HG03025 (cell line): Measurements from ENCODE around the gene TAGLN.

Source experiments
- ATAC-seq: cut with Tn5 transposase; IDR thresholded peaks from one replicate; pipeline ENCODE4 v1.9.1; 2021; ENCODE audit warnings: mild to moderate bottlenecking, moderate library complexity; ENCODE audit not compliant: unreplicated experiment, low FRiP score

The TAGLN gene

DNA sequence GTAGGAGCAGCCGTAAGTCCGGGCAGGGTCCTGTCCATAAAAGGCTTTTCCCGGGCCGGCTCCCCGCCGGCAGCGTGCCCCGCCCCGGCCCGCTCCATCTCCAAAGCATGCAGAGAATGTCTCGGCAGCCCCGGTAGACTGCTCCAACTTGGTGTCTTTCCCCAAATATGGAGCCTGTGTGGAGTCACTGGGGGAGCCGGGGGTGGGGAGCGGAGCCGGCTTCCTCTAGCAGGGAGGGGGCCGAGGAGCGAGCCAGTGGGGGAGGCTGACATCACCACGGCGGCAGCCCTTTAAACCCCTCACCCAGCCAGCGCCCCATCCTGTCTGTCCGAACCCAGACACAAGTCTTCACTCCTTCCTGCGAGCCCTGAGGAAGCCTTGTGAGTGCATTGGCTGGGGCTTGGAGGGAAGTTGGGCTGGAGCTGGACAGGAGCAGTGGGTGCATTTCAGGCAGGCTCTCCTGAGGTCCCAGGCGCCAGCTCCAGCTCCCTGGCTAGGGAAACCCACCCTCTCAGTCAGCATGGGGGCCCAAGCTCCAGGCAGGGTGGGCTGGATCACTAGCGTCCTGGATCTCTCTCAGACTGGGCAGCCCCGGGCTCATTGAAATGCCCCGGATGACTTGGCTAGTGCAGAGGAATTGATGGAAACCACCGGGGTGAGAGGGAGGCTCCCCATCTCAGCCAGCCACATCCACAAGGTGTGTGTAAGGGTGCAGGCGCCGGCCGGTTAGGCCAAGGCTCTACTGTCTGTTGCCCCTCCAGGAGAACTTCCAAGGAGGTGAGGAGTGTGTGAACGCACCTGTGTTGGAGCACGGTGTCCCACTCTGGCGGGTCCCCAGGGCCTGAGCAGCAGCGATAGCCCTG lies at the start of gene TAGLN:
TAGLN (plus strand) TSS at position 318 of the 863 bp plus-strand sequence. CDS start 3,644 bp downstream, outside the sequence.
- no peak for ATAC-seq

DNA sequence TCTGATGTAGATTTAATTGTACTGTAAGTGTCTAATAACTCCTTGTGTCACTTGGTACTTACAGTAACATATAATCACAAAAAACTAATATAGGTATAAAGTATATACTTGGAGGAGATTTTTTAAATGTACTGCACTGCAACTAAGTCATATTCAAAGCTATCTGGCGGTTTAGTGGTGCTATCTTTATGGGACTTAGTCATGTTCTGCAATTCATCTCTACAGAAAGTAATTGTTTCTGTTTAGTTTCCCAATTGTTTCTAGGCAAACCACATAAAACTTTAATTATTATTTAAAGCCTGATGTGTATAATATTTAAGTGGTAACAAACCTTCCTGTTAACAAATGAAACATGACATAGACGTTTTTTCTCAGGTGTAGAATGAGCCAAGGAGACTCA lies 47.1 kb upstream of the TAGLN start:
- no peak for ATAC-seq

DNA sequence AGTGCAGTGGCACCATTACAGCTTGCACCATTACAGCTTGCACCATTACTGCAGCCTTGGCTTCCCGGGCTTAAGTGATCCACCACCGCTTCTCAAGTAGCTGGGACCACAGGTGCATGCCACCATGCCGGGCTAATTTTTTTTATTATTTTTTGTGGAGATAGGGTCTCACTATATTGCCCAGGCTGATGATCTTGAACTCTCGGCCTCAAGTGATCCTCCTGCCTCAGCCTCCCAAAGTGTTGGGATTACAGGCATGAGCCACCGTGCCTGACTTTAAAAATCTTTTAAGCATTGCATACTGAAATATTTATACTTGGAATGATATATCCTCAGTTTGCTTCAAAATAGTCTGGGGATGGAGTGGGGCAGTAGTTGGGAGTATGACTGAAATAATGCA lies 44.7 kb upstream of the TAGLN start:
- no peak for ATAC-seq

DNA sequence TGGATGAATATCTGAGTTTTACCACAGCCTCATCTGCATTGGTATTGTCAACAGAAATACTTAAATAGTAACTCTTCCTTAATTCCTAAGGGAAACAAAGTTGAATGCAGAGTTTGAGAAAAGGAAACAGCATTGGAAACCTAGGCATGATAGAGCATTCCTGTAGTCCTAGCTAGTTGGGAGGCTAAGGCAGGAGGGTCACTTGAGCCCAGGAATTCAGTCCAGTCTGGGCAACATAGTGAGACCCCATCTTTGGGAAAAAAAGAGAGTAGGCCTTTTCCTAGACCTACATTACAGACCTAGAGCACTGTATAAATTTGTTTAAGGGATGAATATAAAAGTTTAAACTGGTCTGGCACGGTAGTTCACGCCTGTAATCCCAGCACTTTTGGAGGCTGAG lies 41.7 kb upstream of the TAGLN start:
- ATAC-seq, result no peak

DNA sequence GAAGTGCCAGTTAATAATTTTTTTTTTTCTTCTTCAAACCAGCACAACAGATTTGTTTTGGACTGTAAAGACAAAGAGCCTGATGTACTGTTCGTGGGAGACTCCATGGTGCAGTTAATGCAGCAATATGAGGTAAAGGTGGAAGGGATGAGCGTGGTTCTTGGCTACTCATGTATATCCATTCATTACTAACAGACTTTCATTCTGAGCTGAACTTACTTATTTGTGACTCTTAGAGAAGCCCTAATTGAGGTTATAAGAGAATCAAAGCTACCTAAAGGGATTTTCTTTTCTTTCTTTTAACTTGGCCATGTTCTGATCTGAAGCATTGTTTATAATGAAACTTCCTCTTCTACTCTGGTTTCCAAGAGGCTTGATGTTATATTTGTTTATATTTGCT lies 39.3 kb upstream of the TAGLN start:
- ATAC-seq, result no peak

DNA sequence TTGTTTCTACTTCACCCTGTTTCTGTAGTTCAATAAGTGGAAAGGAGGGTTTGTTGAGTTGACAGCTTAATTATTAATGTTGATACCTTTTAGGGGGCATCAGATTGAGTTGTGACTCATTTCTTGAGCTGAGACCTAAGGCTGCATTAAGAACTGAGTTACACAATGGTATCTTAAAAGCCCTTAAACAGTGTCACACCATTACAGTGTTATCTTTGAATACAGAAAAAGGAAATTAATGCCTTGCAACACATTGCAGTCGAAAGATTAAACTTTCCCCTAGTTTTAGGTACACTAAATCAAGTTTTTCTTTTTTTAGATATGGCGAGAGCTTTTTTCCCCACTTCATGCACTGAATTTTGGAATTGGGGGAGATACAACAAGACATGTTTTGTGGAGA lies 38.3 kb upstream of the TAGLN start:
- ATAC-seq, result no peak

DNA sequence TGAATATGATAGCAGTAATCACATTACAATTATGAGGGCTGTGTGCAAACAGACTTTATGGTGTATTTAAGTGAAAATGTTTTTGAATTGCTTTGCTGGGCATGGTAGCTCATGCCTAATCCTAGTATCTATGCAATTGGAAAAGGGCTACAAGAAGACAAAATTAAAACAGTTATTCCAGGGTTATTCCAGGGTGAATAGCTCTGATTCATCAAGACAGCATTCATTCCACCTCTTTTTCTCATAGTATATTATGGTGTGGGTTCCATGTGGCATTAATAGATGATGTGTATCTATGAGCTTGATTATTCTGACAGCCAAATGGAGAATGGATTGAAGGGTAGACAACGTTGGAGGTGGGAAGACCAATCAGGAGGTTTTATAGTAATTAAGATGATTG lies 32.7 kb upstream of the TAGLN start:
- ATAC-seq, result no peak

DNA sequence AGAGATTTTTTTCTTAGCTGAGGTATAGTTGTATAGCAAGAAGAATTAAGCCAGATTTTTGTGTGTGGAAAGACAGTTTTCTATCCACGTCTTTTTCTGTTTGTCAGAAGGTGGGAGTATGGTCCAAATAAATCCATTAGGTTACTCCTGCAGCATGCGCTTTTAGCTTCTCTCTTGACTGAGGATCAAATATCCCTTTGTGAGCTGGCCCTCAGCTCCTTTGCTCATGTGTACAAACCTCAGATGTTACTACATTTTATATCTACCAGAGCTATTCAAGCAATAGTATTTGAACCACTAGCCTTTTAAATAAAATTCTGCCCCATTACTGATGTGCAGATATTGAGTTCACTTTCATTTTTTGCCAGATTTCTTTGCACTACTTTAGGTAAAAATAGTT lies 29.4 kb upstream of the TAGLN start:
- ATAC-seq, result no peak

DNA sequence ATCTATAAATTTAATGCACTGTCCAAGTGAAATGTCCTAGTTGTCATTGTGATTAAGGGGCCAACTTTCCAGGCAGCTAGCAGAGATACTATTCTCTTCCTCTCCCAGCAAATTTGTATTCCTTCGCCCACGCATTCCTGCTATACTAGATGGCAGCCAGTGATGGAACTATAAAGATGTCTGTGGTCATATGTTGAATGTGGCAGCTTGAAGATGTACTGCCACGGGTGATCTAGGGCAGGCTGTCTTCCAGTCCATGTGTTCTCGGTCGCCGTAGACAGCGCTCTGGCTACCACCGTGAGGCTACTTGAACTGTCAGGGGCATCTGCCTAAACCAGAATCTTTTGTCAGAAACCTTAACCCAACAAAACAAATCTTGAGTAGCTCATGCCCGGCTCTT lies 29.0 kb upstream of the TAGLN start:
- ATAC-seq, result no peak

DNA sequence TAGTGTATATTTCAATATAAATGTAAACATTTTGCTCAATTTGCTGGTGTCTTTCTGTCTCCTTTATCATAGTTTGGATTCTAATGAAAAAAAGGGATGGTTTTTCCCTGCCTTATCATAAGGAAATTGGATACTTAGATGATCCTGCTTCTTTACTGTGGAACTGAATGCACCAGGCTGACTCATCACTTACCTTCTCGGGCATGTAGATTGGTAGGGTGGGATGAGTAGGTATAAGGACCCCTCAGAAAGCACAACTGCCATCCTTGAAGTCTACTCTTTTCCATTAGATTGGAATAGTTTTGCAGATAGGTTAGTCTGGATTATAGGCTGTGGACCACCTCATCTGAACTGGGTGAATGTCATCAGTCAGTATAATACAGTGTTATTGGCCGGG lies 28.2 kb upstream of the TAGLN start:
- ATAC-seq, result no peak

DNA sequence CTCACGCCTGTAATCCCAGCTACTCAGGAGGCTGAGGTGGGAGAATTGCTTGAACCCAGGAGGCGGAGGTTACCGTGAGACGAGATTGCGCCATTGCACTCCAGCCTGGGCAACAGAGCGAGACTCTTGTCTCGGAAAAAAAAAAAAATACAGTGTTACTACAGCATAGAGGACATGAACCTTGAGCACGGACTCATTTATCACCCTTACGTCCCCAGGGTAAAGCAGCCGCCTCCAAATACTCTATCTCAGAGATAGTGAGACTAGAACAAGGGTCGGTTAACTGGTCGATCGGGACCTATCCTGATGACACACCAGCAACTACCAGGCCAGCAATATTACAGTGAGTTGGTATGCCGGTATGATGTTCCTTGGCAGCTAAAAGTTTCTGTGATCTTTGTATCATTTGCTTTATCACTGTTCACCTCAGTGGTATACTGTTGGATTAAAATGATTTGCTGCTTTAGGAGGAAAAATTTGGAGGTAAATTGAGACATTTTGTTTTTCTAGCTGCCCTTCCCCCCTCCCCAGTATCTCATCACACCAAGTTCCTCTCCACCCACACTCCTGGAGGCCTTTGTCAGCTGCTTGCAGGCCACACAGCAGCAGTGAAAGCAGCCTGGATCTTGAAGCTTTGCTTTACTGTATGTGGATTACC lies 27.6 kb upstream of the TAGLN start:
- no peak for ATAC-seq

DNA sequence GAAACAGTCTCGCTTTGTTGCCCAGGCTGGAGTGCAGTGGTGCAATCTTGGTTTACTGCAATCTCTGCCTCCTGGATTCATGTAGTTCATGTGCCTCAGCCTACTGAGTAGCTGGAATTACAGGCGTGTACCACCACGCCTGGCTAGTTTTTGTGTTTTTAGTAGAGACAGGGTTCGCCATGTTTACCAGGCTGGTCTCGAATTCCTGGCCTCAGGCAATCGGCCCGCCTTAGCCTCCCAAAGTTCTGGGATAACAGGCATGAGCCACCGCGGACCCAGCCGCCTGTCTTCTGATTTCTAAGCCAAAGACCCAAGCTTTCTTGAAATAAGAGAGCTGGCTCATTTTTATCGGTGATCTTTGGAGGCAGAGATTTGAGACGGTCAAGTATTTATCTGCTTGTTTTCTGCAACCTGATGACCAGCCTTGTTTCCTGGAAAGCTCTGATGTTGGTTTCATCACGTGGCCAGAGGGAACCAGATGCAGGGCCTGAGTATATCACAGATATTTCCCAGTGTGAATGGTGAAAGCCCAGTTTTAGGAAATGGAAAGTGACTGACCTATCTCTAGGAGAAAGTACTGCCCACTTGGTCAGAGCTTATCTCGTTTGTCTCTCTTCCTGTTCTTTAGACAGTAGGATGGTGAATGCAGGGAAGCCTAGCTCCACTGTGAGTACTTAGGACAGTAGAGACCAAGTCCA lies 26.3 kb upstream of the TAGLN start:
- ATAC-seq, result no peak

DNA sequence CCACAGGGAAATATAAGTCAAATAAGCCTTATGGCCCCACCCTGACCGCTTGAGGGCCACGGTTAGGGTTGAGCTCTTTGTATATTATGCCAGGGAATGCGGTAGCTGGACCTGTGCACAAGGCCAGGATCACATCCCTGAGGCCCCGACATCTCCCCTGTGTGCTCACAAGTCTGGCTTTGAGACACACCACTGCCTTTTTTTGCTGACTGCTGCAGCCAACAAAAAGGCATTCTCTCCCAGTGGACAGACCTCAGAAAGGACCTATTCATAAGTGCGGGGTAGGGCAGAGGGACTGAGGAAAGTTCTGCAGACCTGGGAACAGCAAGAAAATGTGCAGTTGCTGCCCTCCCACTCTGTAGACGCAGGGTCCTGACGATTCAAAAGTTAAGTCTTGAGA lies 24.1 kb upstream of the TAGLN start:
- no peak for ATAC-seq

DNA sequence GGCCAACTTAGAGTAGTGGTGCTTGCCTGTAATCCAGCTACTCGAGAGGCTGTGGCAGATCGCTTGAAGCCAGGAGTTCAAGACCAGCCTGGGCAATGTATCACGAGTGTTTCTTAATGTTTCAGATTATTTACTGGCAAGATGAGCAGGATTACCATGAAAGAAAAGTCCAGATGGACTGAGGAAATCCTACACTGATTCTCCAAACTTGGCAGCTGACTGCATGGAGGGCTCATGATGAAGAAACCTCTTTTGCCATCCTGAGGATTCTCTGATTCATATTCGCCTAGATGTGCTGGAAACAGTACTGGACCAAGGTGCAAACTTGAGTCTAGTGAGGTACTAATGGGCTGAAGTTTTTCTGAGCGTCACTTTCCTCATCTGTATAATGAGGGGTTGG lies 23.4 kb upstream of the TAGLN start:
- no peak for ATAC-seq

DNA sequence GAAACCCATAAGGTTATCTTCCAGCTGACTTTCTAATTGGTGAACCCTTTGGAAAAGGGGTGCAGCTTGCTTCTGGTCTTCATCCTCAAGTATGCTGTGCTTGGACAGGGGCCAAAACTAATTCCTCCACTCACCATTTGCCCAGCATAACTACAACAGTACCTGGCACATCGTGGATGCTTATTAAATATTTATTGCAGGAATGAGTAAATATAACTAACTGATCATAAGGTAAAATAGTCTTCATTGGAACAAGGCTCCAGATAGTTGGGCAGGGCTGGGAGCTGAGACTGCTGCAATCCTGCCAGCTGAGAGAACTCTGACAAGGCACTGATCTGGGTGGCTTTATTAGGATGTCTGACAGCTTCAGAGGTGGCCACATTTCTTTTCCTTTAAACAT lies 23.0 kb upstream of the TAGLN start:
- ATAC-seq, result no peak

DNA sequence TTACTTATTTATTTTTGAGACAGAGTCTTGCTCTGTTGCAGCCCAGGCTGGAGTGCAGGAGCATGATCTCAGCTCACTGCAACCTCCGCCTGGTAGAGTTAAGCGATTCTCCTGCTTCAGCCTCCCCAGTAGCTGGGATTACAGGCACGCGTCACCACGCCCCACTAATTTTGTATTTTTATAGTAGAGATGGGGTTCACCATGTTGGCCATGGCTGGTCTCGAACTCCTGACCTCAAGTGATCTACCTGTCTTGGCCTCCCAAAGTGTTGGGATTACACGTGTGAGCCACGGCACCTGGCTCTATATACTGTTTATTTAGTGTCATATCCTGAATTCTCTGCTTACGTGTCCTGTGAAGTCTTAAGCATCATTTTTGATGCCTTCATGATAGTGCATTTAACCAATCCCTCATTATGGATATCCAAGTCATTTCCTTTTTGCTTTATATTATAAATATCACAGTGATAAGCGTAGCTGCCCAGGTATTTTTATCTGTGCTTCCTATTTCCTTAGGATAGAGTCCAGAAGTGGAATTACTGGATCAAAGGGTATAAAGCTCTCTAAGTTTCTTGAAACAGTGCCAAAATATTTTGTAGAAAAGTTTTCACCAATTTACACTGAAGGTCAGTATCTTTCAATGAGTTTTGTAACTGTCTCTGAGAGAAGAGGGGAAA lies 21.5 kb upstream of the TAGLN start:
- no peak for ATAC-seq

DNA sequence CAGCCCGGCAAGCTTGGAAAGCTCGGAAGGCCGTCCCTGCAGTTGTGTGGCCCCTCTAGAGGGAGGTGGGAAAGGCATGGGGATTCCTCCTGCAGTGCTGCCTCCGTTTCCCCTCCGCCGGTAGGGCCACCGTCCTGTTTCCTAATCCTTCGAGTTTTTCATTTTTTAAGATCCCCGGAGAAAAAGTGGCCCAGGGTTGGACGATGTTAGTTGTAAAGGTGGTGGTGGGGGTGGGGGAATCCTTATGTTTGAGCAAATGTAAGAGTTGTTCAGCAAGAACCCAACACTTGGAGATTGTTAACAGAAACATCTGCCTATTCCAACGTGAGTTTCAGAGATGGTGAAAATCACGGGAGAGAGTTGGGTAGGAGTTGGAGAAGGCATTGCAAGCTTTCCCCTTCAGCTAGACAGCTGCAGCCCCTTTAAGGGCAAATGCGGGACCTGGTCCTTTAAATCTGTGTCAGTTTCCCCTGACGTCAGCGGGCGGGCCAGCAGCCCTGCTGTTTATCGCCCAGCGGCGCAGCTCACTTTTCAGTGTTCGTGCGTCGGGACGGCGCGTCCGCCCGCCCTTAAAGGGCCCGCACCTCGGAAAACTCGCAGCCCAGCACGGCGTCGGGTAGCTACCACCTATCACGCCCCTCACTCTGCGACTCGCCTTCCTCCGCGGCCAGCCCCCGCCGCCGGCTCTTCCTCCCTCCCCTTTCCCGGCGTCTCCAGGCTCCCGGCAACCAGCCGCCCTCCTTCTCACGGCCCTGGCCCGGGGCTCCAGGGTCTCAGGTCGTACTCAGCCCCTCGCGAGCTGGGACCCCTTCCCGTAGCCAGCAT lies 20.7 kb upstream of the TAGLN start, which contains the start of gene SIDT2:
SIDT2 (plus strand) TSS at position 534 of the 825 bp plus-strand sequence. CDS start 521 bp downstream, outside the sequence.
- peak; percentile 84 for ATAC-seq

DNA sequence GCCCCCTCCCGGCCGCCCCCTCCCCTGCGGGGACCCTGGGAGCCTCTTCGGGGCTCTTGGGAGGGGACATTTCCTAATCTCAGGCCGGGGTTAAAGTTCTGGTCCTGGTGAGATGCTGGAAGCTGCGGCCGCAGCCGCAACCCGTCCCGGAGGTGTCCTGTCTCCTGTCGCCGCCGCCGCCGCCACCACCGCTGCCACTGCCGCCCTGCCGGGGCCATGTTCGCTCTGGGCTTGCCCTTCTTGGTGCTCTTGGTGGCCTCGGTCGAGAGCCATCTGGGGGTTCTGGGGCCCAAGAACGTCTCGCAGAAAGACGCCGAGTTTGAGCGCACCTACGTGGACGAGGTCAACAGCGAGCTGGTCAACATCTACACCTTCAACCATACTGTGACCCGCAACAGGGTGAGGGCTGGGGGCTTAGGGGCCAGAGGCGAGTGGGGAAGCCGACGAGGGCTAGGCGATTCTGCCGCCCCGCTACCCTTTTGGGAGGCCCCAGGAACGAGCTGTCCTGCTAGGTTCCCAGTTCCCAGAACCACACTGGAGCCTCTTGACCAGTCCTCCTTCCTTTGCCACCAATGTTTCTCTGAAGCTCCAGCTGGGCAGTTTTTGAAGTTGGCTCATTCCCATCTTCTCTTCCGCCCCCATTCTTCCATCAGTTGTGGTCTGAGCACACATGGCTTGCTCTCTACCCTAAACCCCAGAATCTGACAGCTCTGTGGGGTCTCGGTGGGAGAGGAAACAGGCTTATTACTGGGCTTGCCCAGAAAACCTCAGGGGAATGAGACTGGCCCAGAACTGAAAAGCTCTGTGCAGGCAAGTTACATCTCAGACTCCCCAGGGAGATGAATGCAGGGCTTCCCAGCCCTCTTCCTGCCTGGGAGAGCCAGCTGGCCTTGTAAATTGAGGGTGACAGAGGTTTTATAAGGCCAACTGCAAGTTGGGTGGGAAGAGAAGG lies 19.8 kb upstream of the TAGLN start:
- peak; percentile 42 for ATAC-seq

DNA sequence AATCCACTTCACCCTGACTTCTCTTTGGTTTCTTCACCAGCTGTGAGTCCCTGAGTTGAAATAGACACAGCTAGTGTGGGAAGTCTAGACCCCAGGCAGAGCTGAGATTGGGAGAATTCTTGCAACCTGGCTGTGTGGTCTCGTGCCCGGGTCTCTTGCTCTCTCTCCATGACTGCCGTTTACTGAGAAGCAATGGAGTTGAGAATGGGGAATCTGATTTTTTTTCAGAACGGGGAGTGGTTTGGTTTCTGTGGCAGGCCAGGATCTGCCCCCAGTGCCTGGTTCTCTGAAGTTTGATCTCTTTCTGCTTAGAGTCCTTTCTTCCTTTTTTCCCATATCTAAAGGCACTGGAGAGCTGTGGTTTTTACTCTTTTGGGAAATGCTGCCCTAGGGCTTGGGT lies 19.1 kb upstream of the TAGLN start:
- no peak for ATAC-seq
